Astrocyte of the cerebellum (primary cell): ENCODE results near the gene TOPAZ1.

Experiments used
- DNase-seq: peaks from one replicate; pipeline ENCODE4 v3.0.0-alpha.2; 2011; ENCODE audit warnings: low read depth
- H3K4me3 ChIP-seq: 2 replicates; pipeline ENCODE4 v1.5.1; 2011; ENCODE audit warnings: mild to moderate bottlenecking, low read depth, low read length, moderate library complexity
- in situ Hi-C: cut with HindIII; loops from 2 replicates; pipeline ENCODE4 v1.10.0; 2017; ENCODE audit warnings: low sequenced_read_pairs
- TF ChIP-seq, protein P1 (sequence below): IDR thresholded peaks from 2 replicates; pipeline ENCODE4 v1.5.1; 2012; ENCODE audit warnings: low read length, low read depth, moderate library complexity, mild to moderate bottlenecking; ENCODE audit errors: missing control alignments

Gene TOPAZ1

GRCh38 chr3:44264146-44264545, 22.5 kb downstream of the TOPAZ1 start:
- no peak overlapping the region for H3K4me3 ChIP-seq
- in situ Hi-C loops, result no loop called here
- TF ChIP-seq, protein P1, sequence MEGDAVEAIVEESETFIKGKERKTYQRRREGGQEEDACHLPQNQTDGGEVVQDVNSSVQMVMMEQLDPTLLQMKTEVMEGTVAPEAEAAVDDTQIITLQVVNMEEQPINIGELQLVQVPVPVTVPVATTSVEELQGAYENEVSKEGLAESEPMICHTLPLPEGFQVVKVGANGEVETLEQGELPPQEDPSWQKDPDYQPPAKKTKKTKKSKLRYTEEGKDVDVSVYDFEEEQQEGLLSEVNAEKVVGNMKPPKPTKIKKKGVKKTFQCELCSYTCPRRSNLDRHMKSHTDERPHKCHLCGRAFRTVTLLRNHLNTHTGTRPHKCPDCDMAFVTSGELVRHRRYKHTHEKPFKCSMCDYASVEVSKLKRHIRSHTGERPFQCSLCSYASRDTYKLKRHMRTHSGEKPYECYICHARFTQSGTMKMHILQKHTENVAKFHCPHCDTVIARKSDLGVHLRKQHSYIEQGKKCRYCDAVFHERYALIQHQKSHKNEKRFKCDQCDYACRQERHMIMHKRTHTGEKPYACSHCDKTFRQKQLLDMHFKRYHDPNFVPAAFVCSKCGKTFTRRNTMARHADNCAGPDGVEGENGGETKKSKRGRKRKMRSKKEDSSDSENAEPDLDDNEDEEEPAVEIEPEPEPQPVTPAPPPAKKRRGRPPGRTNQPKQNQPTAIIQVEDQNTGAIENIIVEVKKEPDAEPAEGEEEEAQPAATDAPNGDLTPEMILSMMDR, result no peak
- no peak for DNase-seq

DNA sequence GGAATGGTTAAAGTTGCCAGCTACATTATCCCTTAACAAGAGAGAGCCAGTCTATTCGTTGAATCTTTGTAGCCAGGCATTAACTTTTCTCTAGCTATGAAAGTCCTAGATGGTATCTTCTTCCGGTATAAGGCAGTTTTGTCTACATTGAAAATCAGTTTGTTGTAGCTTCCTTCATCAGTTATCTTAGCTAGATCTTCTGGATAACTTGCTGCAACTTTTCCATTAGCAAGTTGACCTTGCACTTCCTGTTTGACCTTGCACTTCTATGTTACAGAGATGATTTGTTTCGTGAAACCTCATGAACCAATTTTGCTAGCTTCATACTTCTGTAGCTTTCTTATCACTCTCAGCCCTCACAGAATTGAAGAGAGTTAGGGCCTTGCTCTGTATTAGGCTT, 24.1 kb downstream of the TOPAZ1 start:
- TF ChIP-seq, protein P1, result no peak
- in situ Hi-C loops, result no loop called here

GRCh38 chr3:44272191-44272590, 30.5 kb downstream of the TOPAZ1 start:
- no peak overlapping the region for H3K4me3 ChIP-seq
- in situ Hi-C loops, result no loop called here
- TF ChIP-seq, protein P1, result no peak
- DNase-seq, result no peak

More for the DNA sequence above, 24.1 kb downstream of the TOPAZ1 start:
- H3K4me3 ChIP-seq, result no peak overlapping the region
- no peak for DNase-seq

GRCh38 chr3:44277925-44278324, 36.2 kb downstream of the TOPAZ1 start:
- no peak for DNase-seq
- no peak overlapping the region for H3K4me3 ChIP-seq
- TF ChIP-seq, protein P1, result no peak
- in situ Hi-C loops, result no loop called here

DNA sequence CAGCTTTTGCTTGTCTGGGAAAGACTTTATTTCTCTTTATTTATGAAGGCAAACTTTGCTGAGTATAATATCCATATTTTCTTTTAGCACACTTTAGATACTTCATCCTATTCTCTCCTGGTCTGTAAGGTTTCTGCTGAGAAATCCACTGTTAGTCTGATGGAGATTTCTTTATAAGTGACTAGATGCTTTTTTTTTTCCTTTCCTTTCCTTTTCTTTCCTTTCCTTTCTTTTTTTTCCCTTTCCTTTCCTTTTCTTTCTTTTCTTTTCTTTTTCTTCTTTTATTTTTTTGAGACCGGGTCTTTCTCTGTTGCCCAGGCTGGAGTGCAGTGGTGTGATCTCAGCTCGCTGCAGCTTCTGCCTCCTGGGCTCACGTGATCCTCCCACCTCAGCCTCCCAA, 38.4 kb downstream of the TOPAZ1 start:
- in situ Hi-C loops, result no loop called here
- TF ChIP-seq, protein P1, result no peak
- H3K4me3 ChIP-seq, result no peak overlapping the region
- no peak for DNase-seq

GRCh38 chr3:44280631-44281030, 38.9 kb downstream of the TOPAZ1 start:
- DNase-seq, result no peak
- in situ Hi-C loops, result no loop called here
- H3K4me3 ChIP-seq, result no peak overlapping the region
- TF ChIP-seq, protein P1, result no peak

- DNase-seq, result no peak
- no peak overlapping the region for H3K4me3 ChIP-seq
- TF ChIP-seq, protein P1, result no peak
- in situ Hi-C loops, result no loop called here
Observed at GRCh38 chr3:44284949-44285348, 43.3 kb downstream of the TOPAZ1 start.
